MV-4-11 (cell line): ENCODE measurements around the gene METRN.

ENCODE experiments used
- DNase-seq: peaks from one replicate; lab custom pipeline; 2025; lab: John Stamatoyannopoulos, UW

METRN gene

DNA sequence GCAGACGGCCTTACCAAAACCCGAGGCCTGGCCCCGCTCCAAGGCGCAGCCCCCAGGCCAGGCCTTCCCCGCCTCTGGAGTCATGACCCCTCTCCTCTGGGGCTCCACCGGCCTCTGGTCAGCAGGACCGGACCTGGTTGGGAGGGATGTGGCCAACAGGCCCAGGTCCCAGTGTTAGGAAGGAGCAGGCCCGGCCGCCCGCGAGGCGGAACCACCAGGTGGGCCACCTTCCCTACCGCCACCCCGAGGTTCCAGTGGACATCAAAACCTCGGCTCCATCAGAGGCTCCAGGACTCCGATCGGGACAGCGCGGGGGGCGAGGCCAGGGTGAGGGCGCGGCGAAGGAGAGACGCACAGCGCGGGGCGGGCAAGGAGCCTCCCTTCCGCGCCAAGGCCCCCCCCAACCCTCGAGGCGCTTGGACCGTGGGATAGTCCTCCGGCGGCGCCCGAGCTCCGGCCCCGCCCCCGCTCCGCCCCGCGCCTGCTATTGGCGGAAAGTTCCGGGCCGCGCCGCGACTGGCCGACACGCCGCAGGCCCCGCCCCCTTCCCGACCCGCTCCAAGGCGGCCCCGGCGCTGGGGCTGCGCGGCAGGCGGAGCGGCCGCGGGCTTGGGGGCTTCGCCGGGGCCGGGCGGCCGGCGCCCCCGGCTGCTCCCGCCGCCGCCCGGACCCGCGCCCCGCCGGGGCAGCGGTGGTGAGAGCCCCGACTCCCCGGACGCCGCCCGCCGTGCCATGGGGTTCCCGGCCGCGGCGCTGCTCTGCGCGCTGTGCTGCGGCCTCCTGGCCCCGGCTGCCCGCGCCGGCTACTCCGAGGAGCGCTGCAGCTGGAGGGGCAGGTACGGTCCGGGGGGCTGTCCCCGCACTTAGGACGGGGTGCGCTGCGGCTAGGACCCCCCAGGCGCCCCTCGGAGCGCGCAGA lies at the start of gene METRN:
Gene METRN, plus strand, starts transcription at position 561 of the 919 bp plus-strand sequence. Its CDS starts 172 bp downstream, at position 733.
- peak; percentile 79 for DNase-seq

DNA sequence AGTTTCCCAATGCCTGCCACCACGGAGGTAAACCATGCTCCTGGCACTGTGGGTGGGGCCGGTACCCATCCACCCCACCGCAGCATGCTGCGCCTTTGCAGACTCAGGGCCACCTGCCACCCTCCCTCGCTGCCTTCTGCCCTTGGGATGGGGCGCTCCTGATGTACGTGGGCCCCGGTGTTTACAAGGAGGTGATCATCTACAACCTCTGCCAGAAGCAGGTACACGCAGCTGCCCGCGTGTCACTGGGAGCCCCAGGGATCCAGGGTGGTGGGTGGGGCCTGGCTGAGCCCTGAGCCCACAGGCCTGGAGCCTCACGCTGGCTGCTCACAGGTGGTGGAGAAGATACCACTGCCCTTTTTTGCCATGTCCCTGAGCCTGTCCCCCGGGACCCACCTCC lies 48.3 kb upstream of the METRN start:
- no peak for DNase-seq

DNA sequence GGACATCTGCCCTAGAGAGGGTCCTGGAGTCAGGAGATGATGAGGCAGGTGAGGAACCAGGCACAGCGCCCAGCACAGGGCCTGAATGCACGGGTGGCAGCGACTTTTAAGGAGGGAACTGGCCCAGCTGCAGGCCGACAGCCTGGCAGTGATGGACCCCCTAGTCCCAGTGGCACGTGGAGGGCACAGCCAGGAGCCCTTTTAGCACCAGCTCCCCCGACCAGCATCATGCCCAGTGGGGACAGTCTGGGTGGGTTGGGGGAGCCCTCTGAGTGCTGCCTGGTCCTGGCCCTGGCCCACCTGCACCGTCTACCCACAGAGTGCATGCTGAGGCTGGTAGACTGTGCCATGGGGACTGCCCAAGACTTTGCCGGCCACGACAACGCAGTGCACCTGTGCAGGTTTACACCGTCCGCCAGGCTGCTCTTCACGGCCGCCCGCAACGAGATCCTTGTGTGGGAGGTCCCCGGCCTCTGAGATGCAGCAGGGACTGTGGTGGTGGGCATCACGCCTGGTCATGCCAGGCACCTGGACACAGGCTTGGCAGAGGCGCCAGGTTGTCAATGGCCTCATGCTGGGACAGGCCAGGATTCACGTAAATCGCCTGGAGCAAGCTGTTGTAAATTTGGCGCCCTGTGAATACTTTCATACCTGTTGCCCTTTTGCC lies 47.7 kb upstream of the METRN start:
- no peak for DNase-seq

DNA sequence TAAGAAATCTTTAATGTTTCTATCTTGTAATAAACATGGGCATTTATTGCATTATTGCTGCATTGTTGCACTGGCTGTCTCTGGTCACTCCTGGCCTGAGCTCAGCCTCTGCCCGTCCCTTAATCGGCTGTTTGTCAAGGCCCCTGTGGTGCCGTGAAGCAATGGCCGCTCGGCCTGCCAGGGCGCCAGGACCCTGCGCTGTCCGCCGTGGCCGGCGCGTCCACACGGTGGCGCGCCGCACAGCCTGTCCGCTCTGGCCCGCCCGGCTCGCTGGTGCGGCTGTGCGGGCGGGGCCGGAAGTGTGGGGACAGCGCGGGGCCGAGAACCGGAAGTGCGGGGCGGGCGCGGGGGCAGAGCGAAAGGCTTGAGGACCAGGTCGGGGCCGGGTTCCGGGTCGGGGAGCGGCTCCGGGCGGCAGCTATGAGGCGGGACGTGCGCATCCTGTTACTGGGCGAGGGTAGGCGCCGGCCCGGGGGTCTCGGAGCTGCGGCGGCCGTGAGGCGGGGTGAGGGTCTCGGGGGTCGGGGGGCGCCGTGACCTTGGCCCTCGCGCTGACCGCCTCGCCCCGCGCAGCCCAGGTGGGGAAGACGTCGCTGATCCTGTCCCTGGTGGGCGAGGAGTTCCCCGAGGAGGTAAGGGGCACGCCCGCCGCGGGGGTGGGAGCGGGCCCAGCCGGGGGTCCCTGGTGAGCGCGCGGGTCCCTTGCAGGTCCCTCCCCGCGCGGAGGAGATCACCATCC lies 47.0 kb upstream of the METRN start, which contains the start of gene RHOT2:
Gene RHOT2, plus strand, starts transcription at position 353 of the 739 bp plus-strand sequence. Its CDS starts 68 bp downstream, at position 421.
- peak; percentile 82 for DNase-seq

DNA sequence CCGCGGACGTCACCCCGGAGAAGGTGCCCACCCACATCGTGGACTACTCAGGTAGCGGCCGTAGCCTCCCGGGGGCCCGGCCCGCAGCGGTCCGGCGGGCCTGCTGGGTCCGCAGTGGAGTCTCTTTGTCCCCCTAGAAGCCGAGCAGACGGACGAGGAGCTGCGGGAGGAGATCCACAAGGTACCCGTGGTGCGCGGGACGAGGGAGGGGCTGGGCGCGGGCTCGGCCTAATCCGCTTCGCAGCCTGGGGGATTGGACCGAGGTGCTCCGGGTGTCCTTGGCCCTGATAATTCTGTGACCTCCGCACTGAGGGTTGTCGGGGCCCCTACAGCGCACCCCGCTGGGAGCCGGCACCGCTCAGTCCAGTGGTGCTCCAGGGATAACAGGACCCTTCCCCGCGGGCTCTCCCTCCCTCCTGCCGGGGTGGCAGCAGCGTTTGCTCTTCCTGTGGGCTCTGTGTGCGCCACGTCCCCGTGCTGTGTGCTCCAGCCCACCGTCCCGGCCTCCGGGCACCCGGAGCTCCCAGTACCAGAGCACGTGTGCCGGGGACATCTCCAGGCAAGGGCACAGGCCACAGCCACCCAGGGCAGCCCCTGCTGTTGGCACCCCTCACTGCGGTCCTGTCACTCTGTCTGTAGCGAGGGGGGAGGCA lies 46.3 kb upstream of the METRN start:
- DNase-seq: no peak

DNA sequence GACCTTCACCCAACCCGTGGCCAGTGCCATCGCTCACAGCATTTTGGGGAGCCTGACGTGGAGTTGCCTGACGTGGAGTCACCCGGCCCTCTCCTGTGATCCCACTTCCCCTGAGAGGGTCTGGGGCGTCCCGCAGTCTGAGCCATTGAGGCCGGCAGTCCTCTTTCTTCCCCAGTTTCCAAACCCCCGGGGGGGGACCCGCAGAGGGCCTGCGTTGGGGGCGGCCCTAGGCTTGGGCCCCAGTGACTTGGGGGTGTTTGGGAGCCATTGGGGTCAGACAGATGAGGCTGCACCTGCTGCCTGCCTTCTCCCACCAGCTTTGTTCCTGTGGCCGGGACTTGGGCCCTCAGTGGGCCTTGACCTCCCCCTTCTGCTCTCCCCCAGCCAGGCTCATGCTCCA lies 45.3 kb upstream of the METRN start:
- DNase-seq: no peak

DNA sequence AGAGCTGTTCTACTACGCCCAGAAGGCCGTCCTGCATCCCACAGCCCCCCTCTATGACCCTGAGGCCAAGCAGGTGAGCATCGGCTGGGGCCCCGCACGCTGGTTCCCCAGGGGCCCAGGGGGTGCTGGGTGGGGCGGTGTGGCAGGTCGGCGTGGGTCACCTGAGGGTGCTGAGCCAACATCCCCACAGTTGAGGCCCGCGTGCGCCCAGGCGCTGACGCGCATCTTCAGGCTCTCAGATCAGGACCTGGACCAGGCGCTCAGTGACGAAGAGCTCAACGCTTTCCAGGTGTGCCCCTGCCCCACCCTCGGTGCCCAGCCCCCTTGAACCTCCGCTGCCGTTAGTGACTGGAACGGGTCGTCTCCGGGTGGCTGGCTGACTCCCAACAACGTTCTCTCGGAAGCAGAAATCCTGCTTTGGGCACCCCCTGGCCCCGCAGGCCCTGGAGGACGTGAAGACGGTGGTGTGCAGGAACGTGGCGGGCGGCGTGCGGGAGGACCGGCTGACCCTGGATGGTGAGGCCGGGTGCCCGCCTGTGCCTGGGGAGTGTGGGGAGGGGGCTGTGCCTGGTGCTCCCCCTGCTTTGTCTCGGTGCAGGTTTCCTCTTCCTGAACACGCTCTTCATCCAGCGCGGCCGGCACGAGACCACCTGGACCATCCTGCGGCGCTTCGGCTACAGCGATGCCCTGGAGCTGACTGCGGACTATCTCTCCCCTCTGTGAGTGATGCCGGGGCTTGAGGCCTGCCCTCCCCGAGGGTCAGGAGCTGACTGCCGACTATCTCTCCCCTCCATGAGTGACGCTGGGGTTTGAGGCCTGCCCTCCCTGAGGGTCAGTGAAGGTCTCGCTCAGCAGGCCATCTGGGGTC lies 44.2 kb upstream of the METRN start:
- DNase-seq: no peak

DNA sequence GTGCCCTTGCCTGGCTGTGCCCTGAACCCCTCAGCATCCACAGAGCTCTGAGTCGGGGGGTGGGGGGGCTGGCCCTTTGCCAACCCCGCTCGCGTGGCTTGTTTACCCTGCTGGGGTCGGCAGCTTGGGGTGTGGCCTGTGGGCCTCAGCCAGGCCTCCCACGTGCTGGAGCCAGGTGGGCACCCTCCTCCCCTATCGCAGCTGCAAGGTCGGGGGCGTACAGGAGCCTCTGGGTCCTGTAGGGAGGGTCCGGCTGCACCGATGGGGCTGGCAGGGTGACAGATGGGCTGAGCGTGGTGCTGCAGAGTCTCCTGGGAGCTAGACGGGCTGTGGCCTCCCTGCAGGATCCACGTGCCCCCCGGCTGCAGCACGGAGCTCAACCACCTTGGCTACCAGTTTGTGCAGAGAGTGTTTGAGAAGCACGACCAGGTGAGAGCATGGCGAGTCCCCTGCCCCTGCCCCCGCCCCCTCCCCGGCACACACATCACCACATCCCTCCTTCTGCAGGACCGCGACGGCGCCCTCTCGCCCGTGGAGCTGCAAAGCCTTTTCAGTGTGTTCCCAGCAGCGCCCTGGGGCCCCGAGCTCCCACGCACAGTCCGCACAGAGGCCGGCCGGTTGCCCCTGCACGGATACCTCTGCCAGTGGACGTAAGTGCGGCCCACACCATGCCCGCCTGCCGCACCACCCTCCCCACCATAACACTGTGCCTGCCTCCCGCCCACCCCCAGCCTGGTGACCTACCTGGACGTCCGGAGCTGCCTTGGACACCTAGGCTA lies 43.4 kb upstream of the METRN start:
- no peak for DNase-seq

DNA sequence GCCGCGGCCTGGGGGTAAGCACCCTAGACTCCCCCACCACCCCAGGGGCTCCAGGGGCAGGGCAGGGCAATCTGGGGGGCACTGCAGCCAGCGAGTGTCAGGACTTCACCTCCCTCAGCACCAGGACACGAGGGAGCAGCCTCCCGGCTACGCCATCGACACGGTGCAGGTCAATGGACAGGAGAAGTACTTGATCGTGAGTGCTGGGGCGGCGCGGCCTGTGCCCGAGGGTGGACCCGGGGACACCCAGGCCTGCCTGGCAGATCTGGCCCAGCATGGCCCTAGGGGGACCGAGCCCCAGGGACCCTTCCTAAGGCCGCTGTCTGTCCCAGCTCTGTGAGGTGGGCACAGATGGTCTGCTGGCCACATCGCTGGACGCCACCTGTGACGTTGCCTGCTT lies 42.5 kb upstream of the METRN start:
- DNase-seq: no peak

DNA sequence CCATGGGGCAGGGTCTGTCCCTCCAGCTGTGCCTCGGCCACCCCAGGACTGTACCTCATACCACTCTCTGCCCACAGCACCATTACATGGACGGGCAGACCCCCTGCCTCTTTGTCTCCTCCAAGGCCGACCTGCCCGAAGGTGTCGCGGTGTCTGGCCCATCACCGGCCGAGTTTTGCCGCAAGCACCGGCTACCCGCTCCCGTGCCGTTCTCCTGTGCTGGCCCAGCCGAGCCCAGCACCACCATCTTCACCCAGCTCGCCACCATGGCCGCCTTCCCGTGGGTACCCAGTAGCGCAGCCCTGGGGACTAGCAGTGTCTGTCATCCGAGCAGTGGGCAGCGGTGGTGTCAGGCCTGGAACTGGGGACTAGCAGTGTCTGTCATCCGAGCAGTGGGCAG lies 42.1 kb upstream of the METRN start:
- DNase-seq: no peak

DNA sequence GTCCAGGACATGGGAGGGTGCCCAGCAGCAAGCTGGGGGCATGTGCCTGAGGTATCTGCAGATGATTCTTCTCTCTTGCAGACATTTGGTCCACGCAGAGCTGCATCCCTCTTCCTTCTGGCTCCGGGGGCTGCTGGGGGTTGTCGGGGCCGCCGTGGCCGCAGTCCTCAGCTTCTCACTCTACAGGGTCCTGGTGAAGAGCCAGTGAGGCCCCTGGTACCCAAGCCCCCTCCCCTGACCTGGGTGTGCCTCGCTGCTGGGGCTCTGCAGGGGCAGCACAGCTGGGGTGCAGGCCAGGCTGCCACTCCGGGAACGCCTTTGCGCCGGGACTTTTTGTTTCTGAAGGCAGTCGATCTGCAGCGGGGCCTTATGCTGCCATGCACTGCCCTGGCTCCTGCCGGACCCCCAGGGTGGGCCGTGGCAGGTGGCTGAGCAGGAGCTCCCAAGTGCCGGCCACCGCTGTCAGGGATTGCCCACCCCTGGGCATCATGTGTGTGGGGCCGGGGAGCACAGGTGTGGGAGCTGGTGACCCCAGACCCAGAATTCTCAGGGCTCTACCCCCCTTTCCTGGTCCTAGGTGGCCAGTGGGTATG lies 41.4 kb upstream of the METRN start:
- no peak for DNase-seq

DNA sequence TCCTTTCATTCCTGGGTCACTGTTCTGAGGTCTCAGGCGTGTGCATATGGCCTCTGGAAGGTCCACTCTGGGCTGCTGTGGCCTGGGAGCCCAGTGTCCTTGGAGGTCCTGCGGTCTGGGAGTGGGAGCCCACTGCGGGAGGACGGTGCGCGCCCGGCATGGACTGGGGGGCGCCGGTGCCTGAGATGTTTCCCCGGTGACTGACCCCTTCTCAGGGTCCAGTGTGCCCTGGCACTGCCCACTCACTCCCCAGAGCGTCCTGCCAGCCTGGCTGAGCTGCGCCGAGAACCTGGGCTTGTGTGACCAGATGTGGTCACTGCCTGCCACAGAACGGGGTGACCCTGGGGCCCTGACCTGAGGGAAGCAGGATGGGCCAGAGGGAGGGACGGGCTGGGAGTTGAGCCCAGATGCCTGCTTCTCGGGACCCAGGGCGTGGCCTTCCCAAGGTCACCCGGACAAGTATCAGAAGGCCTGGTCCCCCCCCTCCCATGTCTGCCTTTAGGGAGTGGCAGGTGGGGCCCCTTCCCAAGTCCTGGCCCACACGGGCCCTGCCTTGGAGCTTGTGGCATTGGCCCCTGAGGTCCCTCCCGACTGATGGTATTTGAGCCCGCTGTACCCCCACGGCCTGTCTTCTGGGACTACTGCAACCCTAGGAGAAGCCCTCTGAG lies 40.6 kb upstream of the METRN start:
- no peak for DNase-seq

DNA sequence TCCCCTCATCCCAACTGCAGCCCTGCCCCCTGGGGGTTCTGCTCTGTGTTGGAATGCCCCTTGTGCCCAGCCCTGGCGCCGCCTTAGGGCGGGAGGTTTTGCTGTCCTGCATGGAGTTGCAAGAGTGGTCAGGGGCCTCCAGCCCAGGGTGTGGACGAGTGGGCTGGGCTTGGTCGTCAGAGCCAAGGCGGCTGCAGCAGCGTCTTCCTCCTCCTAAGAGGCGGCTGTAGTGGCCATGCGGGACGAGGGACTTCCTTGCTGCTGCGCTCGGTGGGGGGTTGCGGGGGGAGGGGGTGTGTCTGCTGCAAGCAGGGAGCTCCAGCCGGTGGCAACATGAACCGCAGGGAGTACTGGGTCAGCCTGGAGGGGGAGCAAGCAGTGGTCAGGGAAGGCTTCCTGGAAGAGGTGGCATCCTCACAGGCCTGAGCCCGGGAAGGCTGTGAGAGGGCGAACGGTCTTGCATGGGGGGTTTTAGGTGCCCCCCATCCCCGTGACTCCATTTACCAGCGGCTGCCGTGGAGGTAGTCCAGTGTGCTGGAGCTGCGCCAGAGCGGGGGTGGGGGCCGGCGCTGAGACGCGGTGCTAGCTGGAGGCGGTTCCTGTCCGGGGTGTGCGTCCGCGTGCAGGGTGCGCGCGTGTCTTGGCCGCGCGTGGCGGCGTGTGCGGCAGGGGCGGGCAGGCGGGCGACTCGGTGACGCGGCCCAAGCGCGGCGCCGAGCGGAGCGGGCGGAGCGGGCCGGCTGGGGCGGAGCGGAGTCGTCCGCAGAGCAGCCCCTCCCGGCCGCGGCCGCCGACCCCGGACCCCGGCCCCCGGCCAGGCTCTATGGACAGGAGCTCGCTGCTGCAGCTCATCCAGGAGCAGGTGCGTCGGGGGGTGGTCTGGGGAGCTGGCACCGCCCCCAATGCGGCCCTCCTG lies 39.7 kb upstream of the METRN start, which contains the start of gene RHBDL1:
Gene RHBDL1, plus strand, starts transcription at position 704 of the 916 bp plus-strand sequence. Its CDS starts 120 bp downstream, at position 824.
- peak; percentile 68 for DNase-seq

DNA sequence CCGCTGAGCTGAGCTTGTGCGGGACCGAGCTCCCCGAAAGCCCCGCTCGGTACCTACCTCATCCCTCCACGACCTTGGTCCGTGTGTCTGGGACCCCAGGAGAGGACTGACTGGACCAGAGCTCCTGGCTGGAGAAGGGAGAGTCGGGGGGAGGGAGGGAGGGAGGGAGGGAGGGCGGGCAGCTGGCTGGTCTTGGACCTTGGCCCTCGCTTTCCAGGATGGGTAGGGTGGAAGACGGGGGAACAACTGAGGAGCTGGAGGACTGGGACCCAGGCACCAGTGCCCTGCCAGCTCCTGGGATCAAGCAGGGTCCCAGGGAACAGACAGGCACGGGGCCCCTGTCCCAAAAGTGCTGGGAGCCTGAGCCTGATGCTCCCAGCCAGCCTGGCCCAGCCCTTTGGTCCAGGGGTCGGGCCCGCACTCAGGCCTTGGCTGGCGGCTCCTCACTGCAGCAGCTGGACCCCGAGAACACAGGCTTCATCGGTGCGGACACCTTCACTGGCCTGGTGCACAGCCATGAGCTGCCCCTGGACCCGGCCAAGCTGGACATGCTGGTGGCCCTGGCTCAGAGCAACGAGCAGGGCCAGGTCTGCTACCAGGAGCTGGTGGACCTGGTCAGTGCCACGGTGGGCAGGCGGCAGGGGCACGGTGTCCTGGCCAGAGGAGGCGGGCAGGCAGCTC lies 38.9 kb upstream of the METRN start:
- DNase-seq: no peak

DNA sequence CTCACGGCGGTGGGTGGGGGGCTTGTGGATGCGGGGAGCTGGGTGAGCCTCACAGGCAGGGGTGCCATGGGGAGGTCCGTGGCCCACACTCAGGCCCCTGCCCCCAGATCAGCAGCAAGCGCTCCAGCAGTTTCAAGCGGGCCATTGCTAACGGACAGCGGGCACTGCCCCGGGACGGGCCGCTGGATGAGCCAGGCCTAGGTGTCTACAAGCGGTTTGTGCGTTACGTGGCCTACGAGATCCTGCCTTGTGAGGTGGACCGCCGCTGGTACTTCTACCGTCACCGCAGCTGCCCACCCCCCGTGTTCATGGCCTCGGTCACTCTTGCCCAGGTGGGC lies 38.4 kb upstream of the METRN start:
- DNase-seq: no peak

DNA sequence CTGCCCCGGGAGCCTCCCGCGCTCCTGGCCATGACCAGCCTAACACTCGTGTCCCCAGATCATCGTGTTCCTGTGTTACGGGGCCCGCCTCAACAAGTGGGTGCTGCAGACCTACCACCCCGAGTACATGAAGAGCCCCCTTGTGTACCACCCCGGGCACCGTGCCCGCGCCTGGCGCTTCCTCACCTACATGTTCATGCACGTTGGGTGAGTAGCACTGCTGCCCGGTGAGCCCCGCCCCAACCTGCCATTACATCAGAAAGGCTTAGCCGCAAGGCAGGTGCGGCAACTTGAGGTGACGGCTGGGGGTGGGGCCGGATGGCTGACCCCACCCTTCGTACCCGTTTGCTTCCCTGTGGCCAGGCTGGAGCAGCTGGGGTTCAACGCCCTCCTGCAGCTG lies 38.0 kb upstream of the METRN start:
- no peak for DNase-seq
